HCEC 1CT (cell line): ENCODE results near the gene MASP2.

Experiments used
- DNase-seq: peaks from one replicate; pipeline ENCODE4 v3.0.0-alpha.2; 2017

Gene MASP2

DNA sequence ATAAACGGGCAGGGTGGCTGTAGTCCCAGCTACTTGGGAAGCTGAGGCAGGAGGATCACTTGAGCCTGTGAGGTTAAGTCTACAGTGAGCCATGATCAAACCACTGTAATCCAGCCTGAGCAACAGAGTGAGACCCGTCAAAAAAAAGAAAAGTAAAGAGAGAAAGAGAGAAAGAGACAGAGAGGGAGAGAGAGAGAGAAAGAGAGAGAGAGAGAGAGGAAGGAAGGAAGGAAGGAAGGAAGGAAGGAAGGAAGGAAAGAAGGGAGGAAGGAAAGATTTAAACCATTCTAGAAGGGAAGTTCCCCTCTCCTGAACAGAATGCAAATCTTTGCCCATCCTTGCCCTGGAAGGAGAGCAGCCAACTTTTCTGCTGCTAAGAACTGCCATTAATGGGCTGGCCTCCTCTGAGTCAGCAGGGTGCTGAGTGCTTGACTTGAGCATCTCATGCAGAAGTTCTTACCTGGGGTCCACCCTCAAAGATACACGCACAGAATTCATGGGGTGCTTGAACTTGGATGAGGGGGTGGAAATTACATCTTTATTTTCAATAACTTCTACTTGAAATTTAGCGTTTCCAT, 59.1 kb downstream of the MASP2 start:
- no peak for DNase-seq

- no peak for DNase-seq
Observed at GRCh38 chr1:10986525-10986890, 60.5 kb downstream of the MASP2 start.

DNA sequence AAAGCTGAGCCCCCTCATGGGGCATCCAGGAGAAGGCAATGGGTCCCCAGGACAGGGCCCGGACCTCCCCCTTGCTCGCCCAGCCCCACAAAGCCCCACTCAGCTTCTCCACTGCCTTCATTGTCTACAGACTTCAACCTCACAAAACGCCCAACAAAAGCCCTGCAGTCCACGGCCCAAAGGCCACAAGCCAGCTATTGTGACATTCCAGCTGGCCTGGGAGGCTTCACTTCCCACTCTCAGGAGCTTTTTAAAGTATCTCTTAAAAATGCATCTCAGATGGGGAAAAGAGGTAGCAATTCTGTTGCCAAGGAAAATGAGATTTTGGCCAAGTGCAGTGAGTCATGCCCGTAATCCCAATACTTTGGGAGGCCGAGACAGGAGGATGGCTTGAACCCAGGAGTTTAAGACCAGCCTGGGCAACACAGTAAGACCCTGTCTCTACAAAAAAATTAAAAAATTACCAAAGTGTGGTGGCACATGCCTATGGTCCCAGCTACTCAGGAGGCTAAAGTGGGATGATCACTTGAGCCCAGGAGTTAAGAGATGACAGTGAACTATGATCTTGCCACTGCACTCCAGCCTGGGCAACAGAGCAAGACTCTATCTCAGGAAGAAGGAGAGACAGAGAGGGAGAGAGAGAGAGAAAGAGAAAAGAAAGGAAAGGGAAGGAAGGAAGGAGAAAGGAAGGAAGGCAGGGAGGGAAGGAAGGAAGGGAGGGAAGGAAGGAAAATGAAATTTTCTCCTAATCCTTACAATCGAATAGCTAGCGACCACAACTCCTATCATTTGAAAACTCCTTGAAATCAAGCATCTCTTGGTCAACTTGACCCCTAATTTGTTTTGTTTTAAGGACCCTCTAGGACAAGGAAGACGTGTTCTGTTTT, 66.0 kb downstream of the MASP2 start:
- DNase-seq: no peak

DNA sequence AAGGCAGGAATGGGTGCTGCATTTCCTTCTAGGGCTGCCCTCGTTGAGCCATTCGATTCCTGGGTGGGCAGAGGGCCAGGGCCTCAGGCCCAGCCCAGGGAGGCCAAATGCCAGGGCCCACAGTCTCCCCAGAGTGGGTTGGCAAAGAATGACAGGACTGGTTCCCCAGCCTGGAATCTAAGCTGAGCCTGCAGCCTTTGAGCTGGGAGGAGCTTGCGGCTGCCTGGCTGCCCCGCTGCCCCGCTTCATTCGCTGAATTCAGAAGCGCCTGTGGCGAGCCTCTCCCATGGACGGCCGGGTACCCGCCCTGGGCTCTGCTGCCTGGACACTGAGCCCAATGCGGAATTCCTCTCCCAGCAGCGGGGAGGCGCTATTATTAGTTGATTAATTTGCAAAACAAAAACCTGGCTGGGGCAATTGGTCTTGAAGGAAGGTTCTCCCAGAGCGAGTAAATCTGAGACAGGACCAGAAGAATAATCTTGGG, 66.9 kb downstream of the MASP2 start:
- peak; percentile 54 for DNase-seq

GRCh38 chr1:10979483-10979920, 67.5 kb downstream of the MASP2 start:
- DNase-seq: no peak

- no peak for DNase-seq
Observed at GRCh38 chr1:10978719-10979118, 68.3 kb downstream of the MASP2 start.
